ENCODE measurements around the gene ANKRD6.

ANKRD6 gene

GRCh38 chr6:89667872-89668556, 235.1 kb downstream of the ANKRD6 start:
- TF ChIP-seq, protein P1, sequence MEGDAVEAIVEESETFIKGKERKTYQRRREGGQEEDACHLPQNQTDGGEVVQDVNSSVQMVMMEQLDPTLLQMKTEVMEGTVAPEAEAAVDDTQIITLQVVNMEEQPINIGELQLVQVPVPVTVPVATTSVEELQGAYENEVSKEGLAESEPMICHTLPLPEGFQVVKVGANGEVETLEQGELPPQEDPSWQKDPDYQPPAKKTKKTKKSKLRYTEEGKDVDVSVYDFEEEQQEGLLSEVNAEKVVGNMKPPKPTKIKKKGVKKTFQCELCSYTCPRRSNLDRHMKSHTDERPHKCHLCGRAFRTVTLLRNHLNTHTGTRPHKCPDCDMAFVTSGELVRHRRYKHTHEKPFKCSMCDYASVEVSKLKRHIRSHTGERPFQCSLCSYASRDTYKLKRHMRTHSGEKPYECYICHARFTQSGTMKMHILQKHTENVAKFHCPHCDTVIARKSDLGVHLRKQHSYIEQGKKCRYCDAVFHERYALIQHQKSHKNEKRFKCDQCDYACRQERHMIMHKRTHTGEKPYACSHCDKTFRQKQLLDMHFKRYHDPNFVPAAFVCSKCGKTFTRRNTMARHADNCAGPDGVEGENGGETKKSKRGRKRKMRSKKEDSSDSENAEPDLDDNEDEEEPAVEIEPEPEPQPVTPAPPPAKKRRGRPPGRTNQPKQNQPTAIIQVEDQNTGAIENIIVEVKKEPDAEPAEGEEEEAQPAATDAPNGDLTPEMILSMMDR (IDR thresholded peaks at IDR 0.05; ENCODE audit: borderline replicate concordance, insufficient read depth, low read depth, low read length): no peak
- H3K4me3 ChIP-seq (ENCODE audit: low read depth, low read length): no peak overlapping the region

DNA sequence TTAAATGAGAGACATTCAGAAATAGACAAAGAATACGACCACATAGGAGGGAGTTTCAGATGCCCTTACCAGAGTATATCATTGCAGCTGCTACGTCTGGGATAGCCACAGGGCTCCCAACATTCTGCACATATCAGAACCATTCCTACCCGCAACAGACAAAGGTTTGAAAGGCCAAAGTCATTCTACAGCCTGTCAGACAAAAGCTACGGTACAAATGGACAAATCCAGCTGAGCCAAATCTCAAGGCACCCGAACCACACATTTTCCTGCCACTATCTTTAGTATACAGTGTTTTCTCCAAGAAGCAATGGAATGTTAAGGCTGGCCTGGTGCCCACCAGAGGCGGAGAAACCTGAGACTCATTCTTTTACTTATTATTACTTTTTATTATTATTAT, 236.1 kb downstream of the ANKRD6 start:
- TF ChIP-seq, protein P1 (IDR thresholded peaks at IDR 0.05; ENCODE audit: borderline replicate concordance, insufficient read depth, low read depth, low read length): no peak

DNA sequence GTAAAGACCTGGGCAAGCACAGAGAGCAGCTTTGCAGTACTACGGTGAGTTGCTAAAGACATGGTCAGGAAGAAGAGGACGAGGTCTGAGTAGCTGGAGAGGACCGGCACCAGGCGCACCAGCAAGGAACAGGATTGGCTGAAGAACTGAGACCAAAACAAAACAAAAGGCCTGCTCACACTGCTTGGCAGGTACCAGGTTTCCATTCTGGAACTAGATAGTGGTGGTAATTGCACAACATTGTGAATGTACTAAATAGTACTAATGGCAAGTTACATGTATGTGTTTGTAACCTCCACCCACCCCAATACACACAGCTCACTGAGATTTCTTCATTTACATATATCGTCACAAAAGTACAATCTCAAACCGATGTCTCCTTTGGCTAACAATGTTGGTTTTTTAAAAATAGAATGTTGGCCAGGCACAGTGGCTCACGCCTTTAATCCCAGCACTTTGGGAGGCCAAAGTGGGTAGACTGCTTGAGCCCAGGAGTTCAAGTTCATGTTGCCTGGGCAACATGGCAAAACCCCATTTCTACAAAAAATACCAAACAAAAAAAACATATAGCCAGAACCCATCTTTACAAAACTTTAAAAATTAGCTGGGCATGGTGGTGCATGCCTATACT, 238.1 kb downstream of the ANKRD6 start:
- H3K4me3 ChIP-seq (ENCODE audit: low read depth, low read length): no peak overlapping the region
- TF ChIP-seq, protein P1 (IDR thresholded peaks at IDR 0.05; ENCODE audit: borderline replicate concordance, insufficient read depth, low read depth, low read length): no peak

More for the DNA sequence above, 236.1 kb downstream of the ANKRD6 start:
- no peak overlapping the region for H3K4me3 ChIP-seq (ENCODE audit: low read depth, low read length)

- TF ChIP-seq, protein P1 (IDR thresholded peaks at IDR 0.05; ENCODE audit: borderline replicate concordance, insufficient read depth, low read depth, low read length): no peak
- no peak overlapping the region for H3K4me3 ChIP-seq (ENCODE audit: low read depth, low read length)
Measured at GRCh38 chr6:89675949-89676748, 243.2 kb downstream of the ANKRD6 start.

DNA sequence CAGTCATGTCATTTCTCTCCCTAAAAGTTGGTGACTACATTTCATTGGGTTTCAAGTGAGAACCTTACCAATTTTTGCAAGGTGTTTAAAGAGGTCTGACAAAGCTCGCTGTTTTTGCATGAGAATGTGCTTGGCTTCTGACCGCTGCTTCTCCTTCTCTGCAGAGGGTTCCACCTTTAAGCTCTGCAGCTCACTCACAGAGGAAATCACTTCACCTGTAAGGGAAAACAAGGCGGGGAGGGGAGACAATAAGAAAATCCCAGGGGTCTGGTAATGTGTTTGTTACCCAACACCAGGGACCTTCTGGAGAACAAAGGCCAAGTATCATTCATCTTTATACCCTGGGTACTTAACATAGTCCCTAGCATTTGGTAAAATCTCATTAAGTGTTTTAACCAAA, 245.6 kb downstream of the ANKRD6 start:
- TF ChIP-seq, protein P1 (IDR thresholded peaks at IDR 0.05; ENCODE audit: borderline replicate concordance, insufficient read depth, low read depth, low read length): no peak
- no peak overlapping the region for H3K4me3 ChIP-seq (ENCODE audit: low read depth, low read length)

DNA sequence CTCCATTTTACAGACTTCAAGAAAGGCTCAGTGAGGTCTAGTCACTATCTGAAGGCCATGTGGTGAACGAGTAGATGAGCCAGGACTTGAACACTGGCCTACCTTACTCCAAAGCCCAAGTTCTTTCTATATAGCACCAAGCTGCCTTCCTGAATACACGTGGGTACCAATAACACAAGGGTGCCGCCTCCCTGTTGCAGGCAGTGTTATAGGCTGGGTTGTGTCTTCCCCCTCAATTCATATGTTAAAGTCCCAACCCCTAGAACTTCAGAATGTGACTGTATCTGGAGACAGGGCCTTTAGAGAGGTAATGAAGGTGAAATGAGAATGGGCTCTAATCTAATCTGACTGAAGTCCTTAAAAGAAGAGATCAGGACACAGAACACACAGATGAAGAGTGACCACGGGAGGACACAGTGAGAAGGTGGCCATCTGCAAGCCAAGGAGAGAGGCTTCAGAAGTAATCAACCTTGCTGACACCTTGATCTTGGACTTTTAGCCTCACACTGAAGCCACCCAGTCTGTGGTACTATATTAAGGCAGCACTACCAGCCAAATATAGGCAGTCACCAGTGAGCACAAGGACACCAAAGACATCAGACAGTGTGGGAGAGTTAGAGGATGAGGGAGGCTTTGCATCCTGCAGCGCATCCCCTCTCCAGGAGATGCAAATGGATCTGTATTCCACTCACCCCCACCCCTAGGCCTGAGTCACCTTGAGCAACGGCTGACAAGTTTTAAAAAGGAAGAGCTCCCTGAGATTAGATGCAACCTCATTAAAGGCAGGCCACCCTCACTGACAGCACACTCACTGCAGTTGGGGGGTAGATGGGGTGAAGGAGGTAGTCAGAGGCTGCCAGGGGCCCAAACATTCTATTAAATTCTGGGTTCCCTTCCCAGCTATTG, 246.5 kb downstream of the ANKRD6 start:
- TF ChIP-seq, protein P1 (IDR thresholded peaks at IDR 0.05; ENCODE audit: borderline replicate concordance, insufficient read depth, low read depth, low read length): no peak
- no peak overlapping the region for H3K4me3 ChIP-seq (ENCODE audit: low read depth, low read length)

Data from GM12875 (cell line).